Measurements from ENCODE around the gene ADAMTS3.

- TF ChIP-seq PHTF2 (CRISPR knock-in tag; IDR thresholded peaks at IDR 0.05) (no peak), NKRF (IDR thresholded peaks at IDR 0.05; ENCODE audit: borderline replicate concordance) (no peak), CTCF (IDR thresholded peaks at IDR 0.05 in 2 of 3, conservative IDR thresholded peaks at IDR 0.05 in 1 of 3; ENCODE audit: insufficient read depth in 2 of 3, low read depth in 1 of 3, low read length in 3 of 3) (no peak), RAD21 (CRISPR knock-in tag; conservative IDR thresholded peaks at IDR 0.05 in 1 of 2, IDR thresholded peaks at IDR 0.05 in 1 of 2) (no peak), PATZ1 (CRISPR knock-in tag; IDR thresholded peaks at IDR 0.05; ENCODE audit: borderline replicate concordance) (no peak), EP300 (IDR thresholded peaks at IDR 0.05; ENCODE audit: low read length) (no peak), CHD7 (IDR thresholded peaks at IDR 0.05; ENCODE audit: low read depth, low read length) (no peak), NFIC (IDR thresholded peaks at IDR 0.05) (no peak), CHD1 (IDR thresholded peaks at IDR 0.05; ENCODE audit: low read length) (no peak), FOXA1 (IDR thresholded peaks at IDR 0.05; ENCODE audit: borderline replicate concordance) (no peak), SMARCB1 (IDR thresholded peaks at IDR 0.05; ENCODE audit: insufficient read length, low read depth) (no peak), SIN3B (IDR thresholded peaks at IDR 0.05; ENCODE audit: low read depth) (no peak)
These were observed 180.5 kb downstream of the ADAMTS3 start for GRCh38 chr4:72388521-72388920.

All from K562 (cell line).